Gastroesophageal sphincter (tissue), 3 donors: ENCODE data around the gene OPCML.

ENCODE experiments used
- CTCF ChIP-seq, 4 experiments: fragments of 200-600 bp in 2 of 4; fragments of 450-650 bp in 2 of 4; sonication (generic) in 1 of 4; IDR thresholded peaks; one replicate each; pipeline ENCODE4 v1.5.1; 2017 to 2019; ENCODE audit warnings: antibody characterized with exemption in 4 of 4, mild to moderate bottlenecking in 2 of 4, moderate library complexity in 2 of 4
- POLR2A ChIP-seq, 2 donors: fragments of 450-650 bp; IDR thresholded peaks; one replicate each; pipeline ENCODE4 v1.6.1; 2017; ENCODE audit warnings: antibody characterized with exemption in 2 of 2, mild to moderate bottlenecking in 2 of 2, moderate library complexity in 1 of 2
- POLR2AphosphoS5 ChIP-seq: sonication (generic); formaldehyde crosslinking; IDR thresholded peaks from one replicate; pipeline ENCODE4 v1.6.1; 2017; ENCODE audit warnings: antibody characterized with exemption

- TF ChIP-seq CTCF (IDR thresholded peaks at IDR 0.05) (no peak), POLR2A (IDR thresholded peaks at IDR 0.05) (no peak), POLR2AphosphoS5 (no peak)
Observed at GRCh38 chr11:133570376-133570775, 38.1 kb upstream of the OPCML start.
